Tibial nerve (tissue), 4 donors: ENCODE data around the gene DNTTIP2. TPM values are rescaled to one million over a fixed set of nuclear protein-coding genes. Genes with fewer than 3 reads are reported as not detected.
A peak's percentile ranks its signal among the peaks of the same experiment; 100 is the strongest.

ENCODE experiments used
- DNase-seq, 2 donors: peaks; one replicate each; pipeline ENCODE4 v3.0.0-alpha.2; 2019; ENCODE audit warnings: low spot score in 2 of 2
- H3K27ac ChIP-seq, 4 donors: fragments of 200-600 bp; sonication (generic) in 3 of 4; one replicate each; pipeline ENCODE4 v1.5.1; 2017 to 2019; ENCODE audit warnings: mild to moderate bottlenecking in 1 of 4
- H3K27me3 ChIP-seq, 2 donors: fragments of 200-600 bp; sonication (generic) in 1 of 2; one replicate each; pipeline versions ENCODE4 v1.5.1 to v1.6.0; 2017 to 2019
- H3K36me3 ChIP-seq, 3 donors: fragments of 200-600 bp; sonication (generic); one replicate each; pipeline ENCODE4 v1.5.1; 2018 to 2019
- H3K4me1 ChIP-seq, 4 donors: fragments of 200-600 bp; sonication (generic) in 3 of 4; one replicate each; pipeline ENCODE4 v1.5.1; 2017 to 2019
- H3K4me3 ChIP-seq, 4 donors: fragments of 200-600 bp; sonication (generic) in 3 of 4; one replicate each; pipeline ENCODE4 v1.5.1; 2017 to 2019; ENCODE audit warnings: mild to moderate bottlenecking in 1 of 4, moderate library complexity in 1 of 4
- H3K9me3 ChIP-seq, 4 donors: fragments of 200-600 bp; sonication (generic) in 3 of 4; one replicate each; pipeline ENCODE4 v1.5.1; 2017 to 2019
- CTCF ChIP-seq, 5 experiments: fragments of 200-600 bp in 3 of 5; fragments of 450-650 bp in 2 of 5; sonication (generic) in 3 of 5; IDR thresholded peaks; one replicate each; pipeline ENCODE4 v1.5.1; 2016 to 2019; ENCODE audit warnings: antibody characterized with exemption in 5 of 5, mild to moderate bottlenecking in 3 of 5, moderate library complexity in 2 of 5
- EP300 ChIP-seq, 2 donors: sonication (generic); formaldehyde crosslinking; IDR thresholded peaks; one replicate each; pipeline ENCODE4 v1.6.1; 2017; ENCODE audit warnings: antibody characterized with exemption in 2 of 2, mild to moderate bottlenecking in 1 of 2
- POLR2A ChIP-seq, 2 donors: fragments of 450-650 bp; IDR thresholded peaks; one replicate each; pipeline ENCODE4 v1.6.1; 2017; ENCODE audit warnings: antibody characterized with exemption in 2 of 2, mild to moderate bottlenecking in 2 of 2, moderate library complexity in 2 of 2
- WGBS, 2 donors: methylation state at CpG; one replicate each; pipeline ENCODE4 v1.1.5; 2018; 5-methylcytosine and 5-hydroxymethylcytosine counted together
- total RNA-seq, 4 donors: library from RNA; depleted of rRNA; stranded (reverse); fragments of >200 nt; gene quantifications; one replicate each; pipeline ENCODE4 v1.1.0, GENCODE V29; 2016

The DNTTIP2 gene
- total RNA-seq, 4 donors from 2014 or later = 11.8 to 36.5 (median 21.3) TPM

- WGBS, 2 donors = 86 to 87% methylated on average over 3 of the region's 3 CpGs
- DNase-seq = no peak
- peaks cover 0 to 12% (median 3%) of the 10 kb centered on the region in 4 donors for H3K4me1 ChIP-seq
- no peaks in the 10 kb centered on the region for H3K27me3 ChIP-seq
- TF ChIP-seq POLR2A (IDR thresholded peaks at IDR 0.05) = no peak
- H3K27ac ChIP-seq = no peak overlapping the region
- H3K9me3 ChIP-seq = no peaks in the 10 kb centered on the region
- H3K36me3 ChIP-seq = peaks cover 0 to 53% (median 6%) of the 10 kb centered on the region in 3 donors
- H3K4me3 ChIP-seq = no peak overlapping the region
These were observed 20.7 kb upstream of the DNTTIP2 start for GRCh38 chr1:93899543-93900207.

- WGBS, 2 donors = 58 to 71% methylated on average over 6 of the region's 6 CpGs
- Histone ChIP-seq H3K36me3 (peaks cover 0 to 27% (median 0%) of the 10 kb centered on the region in 3 donors), H3K4me3 (no peak overlapping the region), H3K9me3 (no peaks in the 10 kb centered on the region), H3K27ac (no peak overlapping the region), H3K27me3 (no peaks in the 10 kb centered on the region), H3K4me1 (no peaks in the 10 kb centered on the region)
- no peak for DNase-seq
- TF ChIP-seq CTCF (IDR thresholded peaks at IDR 0.05) (no peak), EP300 (IDR thresholded peaks at IDR 0.05) (no peak), POLR2A (IDR thresholded peaks at IDR 0.05) (no peak)
These were observed 9.9 kb upstream of the DNTTIP2 start for GRCh38 chr1:93888900-93889299.

DNA sequence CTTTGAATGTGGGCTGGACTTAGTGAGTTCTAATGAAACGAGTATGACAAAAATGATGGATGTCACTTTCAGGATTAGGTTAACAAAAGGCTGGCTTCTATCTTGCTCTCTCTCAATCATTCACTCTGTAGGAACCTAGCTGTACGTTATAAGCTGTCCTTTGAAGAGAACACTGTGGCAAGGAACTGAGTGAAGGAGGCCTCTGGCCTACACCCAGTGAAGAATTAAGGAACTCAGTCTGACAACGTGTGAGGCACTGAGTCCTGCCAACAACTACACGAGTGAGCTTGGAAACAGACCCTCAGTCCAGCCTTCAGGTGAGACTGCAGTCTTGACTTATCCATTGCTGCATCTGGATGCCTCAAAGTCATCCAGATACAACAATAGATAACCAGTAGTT is 3.3 kb upstream of the DNTTIP2 start:
- H3K9me3 ChIP-seq = no peaks in the 10 kb centered on the region
- no peak for TF ChIP-seq CTCF (IDR thresholded peaks at IDR 0.05)
- TF ChIP-seq POLR2A (IDR thresholded peaks at IDR 0.05) = no peak
- TF ChIP-seq EP300 (IDR thresholded peaks at IDR 0.05) = no peak
- peaks cover 0 to 19% (median 8%) of the 10 kb centered on the region in 4 donors for H3K4me1 ChIP-seq
- H3K36me3 ChIP-seq = peaks cover 0 to 4% (median 0%) of the 10 kb centered on the region in 3 donors
- WGBS, 2 donors = 76 to 84% methylated on average over 4 of the region's 4 CpGs
- DNase-seq = no peak
- H3K27me3 ChIP-seq = no peaks in the 10 kb centered on the region
- H3K27ac ChIP-seq = no peak overlapping the region
- no peak overlapping the region for H3K4me3 ChIP-seq

DNA sequence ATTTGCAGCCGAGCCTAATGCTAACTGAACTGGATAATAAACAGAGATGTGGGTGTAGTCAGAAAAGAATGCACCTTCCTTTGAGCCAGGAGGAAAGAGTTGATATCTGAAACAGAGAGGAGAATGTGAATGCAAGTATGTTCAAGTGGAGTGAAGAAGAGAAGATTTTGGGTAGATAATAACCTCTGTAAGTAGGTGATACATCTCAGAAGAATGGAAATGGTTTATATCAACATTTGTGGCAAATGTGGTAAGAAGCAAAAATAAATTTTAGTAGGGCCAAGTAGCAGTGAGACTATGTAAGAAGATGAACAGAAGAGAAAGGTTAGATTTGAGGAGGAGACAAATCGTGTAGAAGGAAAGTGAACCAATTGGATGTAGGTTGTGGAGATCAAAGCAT is 1.7 kb upstream of the DNTTIP2 start:
- peaks cover 0 to 32% (median 13%) of the 10 kb centered on the region in 4 donors for H3K4me1 ChIP-seq
- no peak overlapping the region for H3K4me3 ChIP-seq
- H3K36me3 ChIP-seq = peaks cover 0 to 20% (median 0%) of the 10 kb centered on the region in 3 donors
- H3K27ac ChIP-seq = no peak overlapping the region
- no peak for DNase-seq
- no peaks in the 10 kb centered on the region for H3K9me3 ChIP-seq
- no peaks in the 10 kb centered on the region for H3K27me3 ChIP-seq
- TF ChIP-seq EP300 (IDR thresholded peaks at IDR 0.05) (no peak), POLR2A (IDR thresholded peaks at IDR 0.05) (no peak), CTCF (IDR thresholded peaks at IDR 0.05) (no peak)
- WGBS, 2 donors = 85 to 100% methylated on average over 2 of the region's 2 CpGs

DNA sequence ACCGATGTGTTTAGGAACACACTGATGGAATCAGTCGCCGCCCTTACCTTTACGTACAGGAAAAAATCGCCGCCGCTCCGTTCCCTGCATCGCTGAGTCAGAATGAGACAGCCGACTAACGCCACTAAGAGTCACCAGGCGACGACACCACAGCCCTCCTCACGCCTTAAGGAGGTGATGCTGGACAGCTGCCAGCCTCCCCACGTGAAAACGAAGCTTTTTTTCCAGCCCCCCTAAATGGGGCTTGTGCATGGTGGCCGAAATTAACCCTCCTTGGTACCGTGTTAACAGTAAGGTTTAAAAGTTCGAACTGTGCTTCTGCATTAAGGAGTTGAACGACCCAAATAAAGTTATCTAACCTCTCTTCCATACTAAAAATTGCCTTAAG is 511 bp downstream of the DNTTIP2 start:
- Histone ChIP-seq H3K4me1 (peaks cover 0 to 32% (median 13%) of the 10 kb centered on the region in 4 donors), H3K27ac (peak overlapping the region; percentile 89 to 97 (median 95)), H3K4me3 (peak overlapping the region; percentile 78 to 99 (median 84)), H3K36me3 (peaks cover 0 to 41% (median 10%) of the 10 kb centered on the region in 3 donors), H3K9me3 (no peaks in the 10 kb centered on the region), H3K27me3 (no peaks in the 10 kb centered on the region)
- WGBS, 2 donors = 0 to 1% methylated on average over 20 of the region's 20 CpGs
- peak in 1 of 2 donors; percentile 20 for DNase-seq
- no peak for TF ChIP-seq CTCF (IDR thresholded peaks at IDR 0.05)
